AG09319 (cell line): Measurements from ENCODE around the gene ITPRIPL2.

ENCODE experiments used
- DNase-seq: peaks from one replicate; pipeline ENCODE4 v3.0.0-alpha.2; 2010; ENCODE audit warnings: low read depth; ENCODE audit errors: extremely low read depth
- TF ChIP-seq, protein P1 (sequence below): IDR thresholded peaks from 2 replicates; pipeline ENCODE4 v1.5.1; 2011; ENCODE audit warnings: low read depth, mild to moderate bottlenecking, inconsistent platforms, low read length, moderate library complexity

ITPRIPL2 gene

DNA sequence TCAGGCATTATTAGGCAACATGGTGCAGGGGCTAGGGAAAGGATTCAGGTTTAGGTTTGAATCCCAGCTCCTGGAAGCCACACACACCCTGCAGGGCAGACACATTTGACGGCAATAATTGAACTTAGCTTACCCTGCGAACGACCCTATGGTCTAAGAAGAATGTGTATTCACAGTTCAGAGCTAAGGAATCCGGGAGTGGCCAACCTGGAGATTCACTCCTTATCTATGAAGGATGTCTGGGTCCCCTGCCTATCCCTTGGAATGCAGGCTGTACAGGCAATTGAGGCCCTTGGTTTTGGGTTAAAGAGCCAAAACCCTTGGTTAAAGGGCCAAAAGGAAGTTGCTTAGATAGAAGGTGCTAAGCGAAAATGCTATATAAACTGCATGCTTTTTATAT lies 51.3 kb downstream of the ITPRIPL2 start:
- no peak for DNase-seq
- TF ChIP-seq, protein P1, sequence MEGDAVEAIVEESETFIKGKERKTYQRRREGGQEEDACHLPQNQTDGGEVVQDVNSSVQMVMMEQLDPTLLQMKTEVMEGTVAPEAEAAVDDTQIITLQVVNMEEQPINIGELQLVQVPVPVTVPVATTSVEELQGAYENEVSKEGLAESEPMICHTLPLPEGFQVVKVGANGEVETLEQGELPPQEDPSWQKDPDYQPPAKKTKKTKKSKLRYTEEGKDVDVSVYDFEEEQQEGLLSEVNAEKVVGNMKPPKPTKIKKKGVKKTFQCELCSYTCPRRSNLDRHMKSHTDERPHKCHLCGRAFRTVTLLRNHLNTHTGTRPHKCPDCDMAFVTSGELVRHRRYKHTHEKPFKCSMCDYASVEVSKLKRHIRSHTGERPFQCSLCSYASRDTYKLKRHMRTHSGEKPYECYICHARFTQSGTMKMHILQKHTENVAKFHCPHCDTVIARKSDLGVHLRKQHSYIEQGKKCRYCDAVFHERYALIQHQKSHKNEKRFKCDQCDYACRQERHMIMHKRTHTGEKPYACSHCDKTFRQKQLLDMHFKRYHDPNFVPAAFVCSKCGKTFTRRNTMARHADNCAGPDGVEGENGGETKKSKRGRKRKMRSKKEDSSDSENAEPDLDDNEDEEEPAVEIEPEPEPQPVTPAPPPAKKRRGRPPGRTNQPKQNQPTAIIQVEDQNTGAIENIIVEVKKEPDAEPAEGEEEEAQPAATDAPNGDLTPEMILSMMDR = no peak

DNA sequence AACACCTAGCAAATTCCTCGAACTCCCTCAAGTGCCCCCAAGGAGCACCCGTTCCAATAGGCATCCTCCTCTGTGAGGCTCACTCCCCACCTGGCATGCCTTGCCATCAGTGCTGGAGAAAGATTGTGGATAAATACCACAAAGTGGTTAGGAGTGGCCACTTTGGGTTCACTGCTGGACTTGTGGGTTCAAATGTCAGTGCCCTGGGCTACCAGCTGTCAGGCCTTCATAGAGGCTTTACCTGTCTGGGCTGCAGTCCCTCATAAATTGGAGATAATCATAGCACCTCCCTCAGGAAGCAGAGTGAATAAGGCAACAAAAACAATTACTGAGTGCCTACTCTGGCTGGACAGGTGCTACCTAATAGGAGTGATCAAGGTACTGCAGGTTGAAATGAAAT lies 52.7 kb downstream of the ITPRIPL2 start:
- no peak for DNase-seq
- TF ChIP-seq, protein P1 = no peak

DNA sequence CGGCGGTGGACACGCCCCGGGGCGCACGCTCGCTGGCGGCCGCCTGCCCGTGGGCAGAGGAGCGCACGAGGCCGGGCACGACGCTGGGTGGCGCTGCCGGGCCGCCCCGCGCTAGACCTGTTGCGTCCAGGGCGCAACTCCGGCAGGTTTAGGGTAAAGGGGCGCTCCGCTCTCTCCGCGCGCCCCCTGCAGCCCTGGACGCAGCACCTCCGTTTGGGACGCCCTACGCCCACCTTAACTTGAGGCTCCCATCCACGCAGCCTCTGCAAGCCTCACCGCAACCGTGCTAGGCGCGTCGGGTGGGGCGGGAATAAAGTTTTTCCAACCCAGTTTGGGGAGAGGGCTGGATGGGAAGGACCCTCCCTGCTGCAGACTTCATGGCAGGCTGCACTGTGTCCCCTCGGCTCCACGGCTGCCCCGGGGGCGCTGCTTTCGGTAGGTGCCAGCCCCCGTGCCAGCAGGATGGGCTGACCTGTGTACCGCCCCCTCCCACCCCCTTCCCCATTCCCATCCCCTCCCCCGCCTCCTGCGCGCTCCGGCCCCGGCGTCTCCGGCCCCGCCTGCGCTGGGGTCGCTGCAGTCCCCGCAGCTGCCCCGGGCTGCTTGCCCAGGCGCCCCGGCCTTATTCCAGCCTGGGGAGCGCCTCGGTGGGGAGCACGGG lies 54.1 kb downstream of the ITPRIPL2 start, which contains the start of gene SYT17:
TSS of gene SYT17 (plus strand) at position 531 of the 661 bp plus-strand sequence. CDS start 407 bp downstream, outside the sequence.
- DNase-seq = no peak
- TF ChIP-seq, protein P1 = peak; percentile 38

DNA sequence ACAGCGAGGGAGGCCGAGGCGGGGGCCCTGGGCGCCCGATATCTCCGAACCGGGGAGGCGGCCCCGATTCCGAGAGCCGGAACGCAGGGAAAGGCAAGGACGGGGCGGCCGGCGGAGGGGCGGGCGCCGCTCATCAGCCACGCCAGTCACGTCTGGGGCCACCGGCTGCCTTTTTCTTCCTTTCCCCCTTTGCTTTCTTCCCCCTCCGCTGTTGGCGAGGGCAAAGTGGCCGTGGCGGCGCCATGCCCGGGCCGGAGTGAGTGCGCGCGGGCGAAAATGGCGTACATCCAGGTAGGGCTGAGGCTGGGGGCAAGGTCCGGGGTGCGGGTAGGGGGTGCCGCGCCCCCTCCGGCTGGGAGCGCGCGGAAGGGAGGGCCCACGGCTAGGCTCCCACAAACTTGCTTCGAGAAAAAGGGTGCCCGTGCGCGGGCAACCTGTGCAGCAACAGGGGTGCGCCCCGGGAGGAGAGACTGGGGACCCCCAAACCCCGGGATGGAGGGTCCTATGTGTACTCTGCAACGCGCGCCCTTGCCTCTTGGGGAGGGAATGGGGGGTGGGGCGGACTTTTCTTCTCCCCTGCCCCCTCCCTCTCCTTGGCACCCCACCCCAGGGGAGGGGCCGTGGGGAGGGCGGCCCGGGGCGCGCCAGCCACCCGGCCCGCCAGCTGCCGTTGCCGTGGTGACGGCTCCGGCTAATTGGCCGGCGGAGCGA lies 54.8 kb downstream of the ITPRIPL2 start:
- no peak for DNase-seq

DNA sequence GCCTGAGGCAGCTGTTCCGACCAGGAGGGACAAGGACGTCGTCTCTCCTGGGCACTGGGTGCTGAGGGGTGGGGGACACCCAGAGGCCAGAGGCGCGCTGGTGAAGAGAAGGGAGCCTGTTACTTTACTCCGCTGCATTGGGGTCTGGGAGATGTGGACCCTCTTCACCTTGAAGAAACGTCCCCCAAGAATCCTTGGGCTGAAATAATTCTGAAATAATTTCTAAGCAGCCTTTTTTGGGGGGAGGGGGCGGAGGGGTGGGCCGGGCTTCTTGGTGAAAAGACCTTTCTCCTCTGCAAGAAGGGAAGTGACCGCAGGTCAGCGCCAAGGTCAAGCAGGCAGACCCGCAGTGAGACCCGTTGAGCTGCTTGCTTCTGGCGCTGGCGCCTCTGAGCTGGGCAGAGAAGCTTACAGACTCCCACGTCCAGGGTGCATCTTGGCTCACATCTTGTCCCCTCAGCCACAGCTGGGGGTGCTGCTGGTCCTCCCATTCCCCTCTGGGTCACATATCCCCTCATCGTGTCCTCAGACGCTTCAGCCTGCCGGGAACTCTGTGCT lies 55.4 kb downstream of the ITPRIPL2 start:
- no peak for DNase-seq
- TF ChIP-seq, protein P1 = no peak

More for the DNA sequence above, 54.8 kb downstream of the ITPRIPL2 start:
- TF ChIP-seq, protein P1 = no peak

DNA sequence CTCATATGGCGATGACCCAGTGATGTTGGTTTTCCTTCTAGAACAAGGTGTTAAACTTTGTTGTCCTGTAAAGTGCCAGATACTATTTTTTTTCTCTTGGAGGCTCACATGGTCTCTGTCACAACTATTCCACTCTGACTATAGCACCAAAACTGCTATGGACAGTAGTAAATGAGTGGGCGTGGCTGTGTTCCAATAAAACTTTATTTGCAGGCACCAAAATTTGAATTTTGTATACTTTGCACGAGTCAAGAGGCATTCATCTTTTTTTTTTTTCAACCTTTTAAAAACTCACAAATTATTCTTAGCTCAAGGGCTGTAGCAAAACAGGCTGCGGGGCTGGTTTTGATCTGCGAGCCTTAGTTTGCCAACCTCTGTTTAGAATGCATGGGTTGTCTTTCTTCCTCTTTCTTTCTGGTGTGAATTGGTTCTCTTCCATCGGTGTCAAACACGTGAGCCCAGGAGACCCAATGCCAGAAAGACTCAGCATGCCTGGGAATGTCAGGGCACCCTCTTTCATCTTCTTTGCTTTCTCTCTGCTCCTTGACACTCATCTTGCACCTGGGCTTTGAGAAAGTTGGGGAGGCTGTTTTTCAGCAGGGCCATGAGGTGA lies 56.4 kb downstream of the ITPRIPL2 start:
- TF ChIP-seq, protein P1 = no peak
- no peak for DNase-seq
